GM21723 (cell line): ENCODE measurements around the gene CHRM1.
"Not testable (repeated sequence)": the region's sequence is repeated elsewhere in the genome, so short reads cannot be mapped to it uniquely, and the experiment has no call there.

Source experiments
- ATAC-seq: cut with Tn5 transposase; IDR thresholded peaks from one replicate; pipeline ENCODE4 v1.9.1; 2021; ENCODE audit warnings: mild to moderate bottlenecking, moderate library complexity; ENCODE audit not compliant: unreplicated experiment

The CHRM1 gene

GRCh38 chr11:62879235-62879978, 41.8 kb downstream of the CHRM1 start:
- ATAC-seq, result no peak

GRCh38 chr11:62876712-62877111, 44.5 kb downstream of the CHRM1 start:
- no peak for ATAC-seq

GRCh38 chr11:62875698-62876478, 45.3 kb downstream of the CHRM1 start:
- no peak for ATAC-seq

GRCh38 chr11:62874851-62875250, 46.3 kb downstream of the CHRM1 start:
- ATAC-seq, result no peak

- ATAC-seq, result no peak
Measured at GRCh38 chr11:62865635-62866034, 55.5 kb downstream of the CHRM1 start.

- ATAC-seq, result no peak
Measured at GRCh38 chr11:62863687-62864335, 57.4 kb downstream of the CHRM1 start.

GRCh38 chr11:62861564-62862192, 59.5 kb downstream of the CHRM1 start:
- ATAC-seq, result not testable (repeated sequence)

- no peak for ATAC-seq
Measured at GRCh38 chr11:62860835-62861563, 60.2 kb downstream of the CHRM1 start.

GRCh38 chr11:62859281-62859703, 61.9 kb downstream of the CHRM1 start:
- not testable (repeated sequence) for ATAC-seq
